ENCODE results near the gene WASF3. TPM values are rescaled to one million over a fixed set of nuclear protein-coding genes. Genes with fewer than 3 reads are reported as not detected.

The WASF3 gene
- total and polyA plus RNA-seq, 12 donors = 2.7 to 13.6 (median 8.8) TPM

DNA sequence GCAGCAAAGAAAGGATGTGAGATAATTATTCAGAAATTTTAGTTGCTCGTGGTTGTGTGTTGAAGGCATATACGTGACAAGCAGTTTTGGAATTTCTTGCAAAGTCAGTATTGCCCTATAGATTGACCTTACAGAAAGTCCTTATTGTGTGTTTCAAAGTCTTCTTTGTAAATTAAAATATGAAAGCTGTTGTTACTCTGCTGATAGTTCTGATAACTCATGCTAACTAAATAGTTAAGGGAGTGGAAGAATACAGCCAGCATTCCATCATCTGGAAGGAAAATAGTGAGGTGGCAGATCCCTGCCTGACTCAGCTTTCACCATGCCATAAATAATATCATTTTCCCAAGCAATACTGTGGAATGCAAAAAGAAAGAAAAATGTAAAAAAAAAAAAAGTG lies 27.2 kb downstream of the WASF3 start:
- peaks cover 0 to 6% (median 0%) of the 10 kb centered on the region in 9 donors for H3K4me1 ChIP-seq
- no peak overlapping the region for H3K27ac ChIP-seq
- ATAC-seq (no peak), DNase-seq (no peak)
- H3K27me3 ChIP-seq = no peaks in the 10 kb centered on the region
- intact Hi-C loops (cut with DNase I) = no loop called here
- H3K4me3 ChIP-seq = no peak overlapping the region
- H3K9me3 ChIP-seq = no peaks in the 10 kb centered on the region
- H3K36me3 ChIP-seq = no peaks in the 10 kb centered on the region
- no peak for TF ChIP-seq CTCF (IDR thresholded peaks at IDR 0.05)
- WGBS, 2 donors = 79 to 84% methylated on average over 2 of the region's 2 CpGs

- Histone ChIP-seq H3K4me3 (no peak overlapping the region), H3K9me3 (no peaks in the 10 kb centered on the region), H3K4me1 (peaks cover 0 to 11% (median 0%) of the 10 kb centered on the region in 9 donors), H3K27ac (no peak overlapping the region), H3K36me3 (no peaks in the 10 kb centered on the region), H3K27me3 (no peaks in the 10 kb centered on the region)
- no peak for DNase-seq
- no peak for TF ChIP-seq CTCF (IDR thresholded peaks at IDR 0.05)
- WGBS, 2 donors = 88 to 97% methylated on average over 1 of the region's 1 CpG
- ATAC-seq = no peak
- intact Hi-C loops (cut with DNase I) = no loop called here
These were observed 27.7 kb downstream of the WASF3 start for GRCh38 chr13:26585136-26585535.

DNA sequence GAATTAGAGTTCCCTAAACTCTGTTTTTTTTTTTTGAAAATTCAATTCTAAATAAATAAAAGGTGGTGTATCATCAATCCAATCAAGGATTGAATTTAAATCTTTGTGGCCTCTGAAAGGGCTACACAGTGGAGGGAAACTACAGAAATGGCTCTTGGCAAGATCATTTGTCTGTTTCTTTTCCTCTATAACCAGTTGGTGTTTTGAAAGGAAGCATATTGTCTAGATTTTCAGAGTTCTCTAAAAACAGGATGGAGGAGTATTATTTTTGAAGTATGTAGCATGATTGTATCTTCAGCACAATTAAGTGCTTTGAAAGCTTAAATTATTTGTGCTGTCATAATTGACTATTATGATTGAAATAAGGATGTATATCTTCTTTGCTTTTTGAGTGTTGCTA lies 29.8 kb downstream of the WASF3 start:
- peaks cover 0 to 11% (median 0%) of the 10 kb centered on the region in 9 donors for H3K4me1 ChIP-seq
- H3K27ac ChIP-seq = no peak overlapping the region
- H3K4me3 ChIP-seq = no peak overlapping the region
- intact Hi-C loops (cut with DNase I) = no loop called here
- H3K36me3 ChIP-seq = no peaks in the 10 kb centered on the region
- H3K27me3 ChIP-seq = no peaks in the 10 kb centered on the region
- no peaks in the 10 kb centered on the region for H3K9me3 ChIP-seq
- ATAC-seq (no peak), DNase-seq (no peak)
- no peak for TF ChIP-seq CTCF (IDR thresholded peaks at IDR 0.05)

DNA sequence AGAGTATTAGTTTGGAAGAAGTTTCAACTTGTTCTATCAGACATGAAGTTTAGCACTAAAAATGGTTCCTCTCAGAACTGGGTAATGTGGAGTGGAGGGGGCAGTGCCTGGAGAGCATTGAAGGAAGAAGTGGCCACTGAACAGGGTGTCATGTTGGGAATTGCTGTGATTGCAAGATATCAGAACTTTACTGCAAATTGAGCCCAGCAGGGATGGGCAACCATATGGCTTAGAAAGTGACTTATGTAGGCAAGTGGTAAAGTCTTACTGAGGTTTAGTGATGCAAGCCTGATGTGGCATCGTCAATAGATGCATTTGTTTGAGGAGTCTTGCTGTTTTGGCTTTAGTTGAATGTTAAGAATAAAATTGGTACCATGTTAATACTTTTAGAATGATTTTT lies 31.7 kb downstream of the WASF3 start:
- 89 to 90% methylated on average over 1 of the region's 1 CpG for WGBS, 2 donors
- no peak for TF ChIP-seq CTCF (IDR thresholded peaks at IDR 0.05)
- H3K27ac ChIP-seq = no peak overlapping the region
- no peak for ATAC-seq
- no peaks in the 10 kb centered on the region for H3K36me3 ChIP-seq
- no peak for DNase-seq
- intact Hi-C loops (cut with DNase I) = no loop called here
- H3K4me1 ChIP-seq = peaks cover 0 to 11% (median 0%) of the 10 kb centered on the region in 9 donors
- no peaks in the 10 kb centered on the region for H3K27me3 ChIP-seq
- no peaks in the 10 kb centered on the region for H3K9me3 ChIP-seq
- H3K4me3 ChIP-seq = no peak overlapping the region

- Histone ChIP-seq H3K27me3 (no peaks in the 10 kb centered on the region), H3K4me3 (no peak overlapping the region), H3K27ac (no peak overlapping the region), H3K9me3 (no peaks in the 10 kb centered on the region), H3K4me1 (peaks cover 0 to 11% (median 0%) of the 10 kb centered on the region in 9 donors), H3K36me3 (no peaks in the 10 kb centered on the region)
- WGBS, 2 donors = 31 to 52% methylated on average over 1 of the region's 1 CpG
- TF ChIP-seq CTCF (IDR thresholded peaks at IDR 0.05) = no peak
- ATAC-seq (no peak), DNase-seq (peak in 1 of 2 donors; percentile 20)
- intact Hi-C loops (cut with DNase I) = no loop called here
These were observed 32.3 kb downstream of the WASF3 start for GRCh38 chr13:26589754-26590153.

Data from heart right ventricle (tissue), 16 donors.